IPS DF 19.7 (cell line): ENCODE data around the gene ENDOG.
"Not testable (repeated sequence)": the region's sequence is repeated elsewhere in the genome, so short reads cannot be mapped to it uniquely, and the experiment has no call there.

ENCODE experiments used
- DNase-seq: peaks from one replicate; pipeline ENCODE4 v3.0.0-alpha.2; 2013; ENCODE audit warnings: low read depth, low spot score

Gene ENDOG

DNA sequence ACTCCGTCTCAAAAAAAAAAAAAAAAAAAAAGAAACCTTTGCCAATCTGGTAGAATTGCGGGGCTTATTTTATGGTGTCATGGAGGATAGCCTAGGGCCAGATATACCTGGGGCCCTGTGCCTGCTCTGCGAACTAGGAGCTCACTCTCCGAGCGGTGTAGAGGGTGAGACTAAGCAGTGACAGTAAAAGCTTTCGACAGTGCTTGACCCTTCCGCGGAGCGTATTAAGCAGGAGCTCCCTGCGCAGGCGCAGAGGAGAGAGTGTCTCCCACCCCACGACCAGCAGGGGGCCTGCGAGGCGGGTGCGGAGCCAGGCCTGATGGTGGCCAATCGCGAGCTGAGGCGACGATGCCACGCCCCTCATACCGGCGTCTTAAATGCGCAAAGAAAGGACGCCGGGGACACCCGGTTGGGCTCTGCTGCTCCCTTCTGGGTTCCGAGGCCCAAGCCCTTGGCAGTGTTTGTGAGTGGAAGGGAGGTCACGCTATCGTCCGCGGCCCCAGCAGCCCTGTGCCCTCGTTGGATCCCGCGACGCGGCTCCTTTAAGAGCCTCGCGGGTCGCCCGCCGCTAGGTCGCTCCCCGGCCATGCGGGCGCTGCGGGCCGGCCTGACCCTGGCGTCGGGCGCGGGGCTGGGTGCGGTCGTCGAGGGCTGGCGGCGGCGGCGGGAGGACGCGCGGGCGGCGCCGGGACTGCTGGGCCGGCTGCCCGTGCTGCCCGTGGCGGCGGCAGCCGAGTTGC lies at the start of gene ENDOG:
Gene ENDOG (plus strand): TSS at position 402 of the 740 bp plus-strand sequence. CDS start 185 bp downstream, at position 587.
- DNase-seq: peak; percentile 80

GRCh38 chr9:128768606-128769005 lies 49.7 kb upstream of the ENDOG start:
- DNase-seq: no peak

DNA sequence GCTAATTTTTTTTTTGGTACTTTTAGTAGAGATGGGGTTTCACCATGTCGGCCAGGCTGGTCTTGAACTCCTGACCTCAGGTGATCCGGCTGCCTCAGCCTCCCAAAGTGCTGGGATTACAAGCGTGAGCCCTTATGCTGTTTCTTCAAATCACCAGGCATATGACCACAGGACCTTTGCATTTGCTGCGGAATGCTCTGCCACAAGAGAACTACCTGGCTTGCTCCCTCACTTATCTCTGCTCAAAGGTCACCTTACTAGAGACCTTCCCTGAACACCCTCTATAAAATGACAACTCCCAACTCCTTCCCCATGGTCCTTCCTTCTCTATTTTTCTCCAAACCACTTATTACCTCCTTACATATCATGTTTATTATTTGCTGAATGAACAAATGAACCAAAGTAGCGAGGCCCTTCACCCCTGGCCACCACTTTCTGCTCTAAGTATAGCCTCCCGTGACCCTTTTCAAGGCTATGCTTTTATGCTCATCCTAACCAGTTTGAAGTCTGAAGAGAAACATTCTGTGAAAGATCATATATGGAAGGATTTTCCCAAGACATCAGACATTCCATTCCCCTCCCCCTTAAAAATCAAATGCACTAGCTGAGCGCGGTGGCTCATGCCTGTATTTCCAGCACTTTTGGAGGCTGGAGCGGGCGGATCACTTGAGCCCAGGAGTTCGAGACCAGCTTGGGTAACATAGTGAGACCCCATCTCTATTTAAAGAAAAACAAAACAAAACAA lies 47.8 kb upstream of the ENDOG start:
- no peak for DNase-seq

- no peak for DNase-seq
These were observed 47.1 kb upstream of the ENDOG start for GRCh38 chr9:128771094-128771721.

GRCh38 chr9:128771745-128772519 lies 46.4 kb upstream of the ENDOG start, which contains the start of gene ZER1:
ZER1 (minus strand) TSS chr9:128771927; CDS start chr9:128755565, 16,362 bp downstream.
- DNase-seq: no peak

- no peak for DNase-seq
These were observed 45.3 kb upstream of the ENDOG start for GRCh38 chr9:128773049-128773448.

- DNase-seq: no peak
These were observed 43.5 kb upstream of the ENDOG start for GRCh38 chr9:128774804-128775203.

- DNase-seq: not testable (repeated sequence)
These were observed 38.2 kb upstream of the ENDOG start for GRCh38 chr9:128780093-128780492.

DNA sequence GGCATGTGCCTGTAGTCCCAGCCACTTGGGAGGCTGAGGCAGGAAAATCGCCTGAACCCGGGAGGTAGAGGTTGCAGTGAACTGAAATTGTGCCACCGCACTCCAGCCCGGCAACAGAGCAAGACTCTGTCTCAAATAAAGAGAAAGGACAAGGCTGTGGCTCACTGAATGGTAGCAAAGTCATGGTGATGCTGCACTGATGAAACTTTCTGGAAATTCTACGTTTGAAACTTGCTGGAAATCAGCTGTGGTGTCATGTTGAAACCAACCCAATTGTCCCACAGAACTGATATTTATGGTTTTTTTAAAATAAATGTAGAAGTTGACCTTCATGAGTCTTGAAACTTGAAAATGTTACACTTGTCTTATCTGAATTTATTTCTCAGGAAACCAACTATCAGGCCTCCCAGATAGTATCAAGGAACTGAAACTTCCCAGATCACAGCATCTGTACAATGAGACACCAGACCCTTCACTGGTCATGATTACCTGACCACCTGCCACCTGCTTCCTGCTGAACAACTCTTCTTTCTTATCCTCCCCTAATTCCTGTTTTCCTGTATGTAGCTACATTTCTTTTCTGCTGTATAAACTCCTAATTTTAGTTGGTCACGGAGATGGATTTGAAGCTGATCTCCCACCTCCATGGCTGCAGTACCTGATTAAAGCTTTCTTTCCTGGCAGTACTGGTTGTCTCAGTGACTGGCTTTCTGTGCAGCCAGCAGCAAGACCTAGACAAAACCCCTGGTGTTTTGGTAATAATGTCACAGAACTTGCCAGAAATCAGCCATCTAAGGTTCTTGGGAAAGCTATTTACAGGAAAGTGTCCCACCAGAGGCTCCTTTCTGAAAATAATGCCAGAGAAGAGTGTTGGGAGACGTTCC lies 36.9 kb upstream of the ENDOG start:
- DNase-seq: no peak

GRCh38 chr9:128782669-128783068 lies 35.6 kb upstream of the ENDOG start:
- DNase-seq: no peak

DNA sequence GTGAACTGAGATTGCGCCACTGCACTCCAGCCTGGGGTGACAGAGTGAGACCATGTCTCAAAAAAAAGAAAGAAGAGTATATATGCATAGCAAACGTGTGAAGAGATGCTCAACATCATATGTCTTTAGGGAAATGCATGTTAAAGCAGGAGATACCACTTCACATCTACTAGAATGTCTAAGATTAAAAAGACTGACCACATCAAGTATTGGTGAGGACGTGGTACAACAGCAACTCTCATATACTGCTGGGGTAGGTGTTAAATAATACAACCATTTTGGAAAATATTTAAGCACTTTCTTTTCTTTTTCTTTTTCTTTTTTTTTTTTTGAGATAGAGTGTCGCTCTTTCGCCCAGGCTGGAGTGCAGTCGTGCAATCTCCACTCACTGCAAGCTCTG lies 32.9 kb upstream of the ENDOG start:
- DNase-seq: no peak

DNA sequence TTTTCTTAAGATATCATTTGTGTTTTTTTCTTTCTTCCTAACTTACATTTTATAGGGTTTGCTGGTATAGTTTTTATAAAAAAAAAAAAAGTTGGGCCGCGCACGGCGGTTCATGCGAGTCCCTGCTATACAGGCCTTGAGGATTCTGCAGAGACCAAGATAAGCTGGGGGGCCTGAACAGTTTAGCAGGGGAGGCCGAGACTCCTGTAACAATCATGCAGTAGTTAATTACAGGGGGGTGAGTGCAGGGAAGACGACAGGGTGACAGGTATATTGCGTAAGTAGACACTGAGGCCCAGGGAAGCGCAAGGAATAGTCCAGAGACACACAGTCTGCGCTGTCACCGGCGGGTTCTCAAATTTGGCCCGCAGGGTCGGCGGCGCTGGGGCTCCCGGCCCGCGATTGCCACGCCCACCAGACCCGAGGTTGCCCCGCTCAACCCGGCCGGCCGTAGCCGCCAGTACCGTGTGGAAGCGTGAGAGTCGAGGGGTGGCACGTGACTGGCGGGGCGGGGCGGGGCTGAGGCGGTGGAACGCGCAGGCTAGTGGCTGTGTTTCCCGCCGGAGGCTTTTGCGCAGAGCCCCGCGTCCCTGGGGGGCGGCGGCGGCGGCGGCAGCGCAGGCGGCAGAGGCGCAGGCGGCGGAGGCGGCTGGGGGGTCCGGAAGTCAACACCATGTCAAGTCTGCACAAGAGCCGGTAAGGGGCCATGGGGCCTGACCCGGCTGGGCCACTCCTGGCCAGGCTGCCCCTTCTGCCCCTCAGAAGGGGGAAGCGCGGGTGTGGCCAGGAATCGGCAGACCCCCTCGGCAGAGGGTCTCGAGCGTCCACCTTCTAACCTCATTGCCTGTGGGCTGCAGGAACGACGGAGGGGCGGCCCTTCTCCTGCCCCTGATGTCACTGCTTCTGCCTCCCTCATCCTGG lies 31.4 kb upstream of the ENDOG start, which contains the start of gene TBC1D13:
Gene TBC1D13 (plus strand): TSS at position 573 of the 921 bp plus-strand sequence. CDS start 101 bp downstream, at position 674.
- DNase-seq: no peak

- DNase-seq: no peak
These were observed 30.6 kb upstream of the ENDOG start for GRCh38 chr9:128787659-128788058.

DNA sequence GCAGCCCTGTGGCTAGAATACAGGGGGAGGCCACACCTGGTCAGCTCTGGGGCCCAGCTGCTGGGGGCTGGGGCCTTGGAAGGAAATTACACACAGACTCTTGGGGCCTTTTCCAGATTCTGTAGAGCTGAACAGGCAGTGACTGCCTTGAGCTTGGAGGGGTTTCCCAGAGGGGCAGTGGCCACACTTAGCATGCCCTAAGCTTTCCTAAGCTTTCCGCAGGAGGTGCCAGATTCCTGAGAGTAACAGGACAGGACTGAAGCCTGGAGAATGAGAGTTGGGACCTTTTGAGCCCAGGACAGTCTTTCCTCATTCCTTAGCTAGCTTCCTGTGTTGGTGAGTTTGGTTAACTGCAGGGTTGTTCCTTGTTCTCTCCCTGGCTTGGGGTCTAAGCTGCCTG lies 29.9 kb upstream of the ENDOG start:
- DNase-seq: no peak

DNA sequence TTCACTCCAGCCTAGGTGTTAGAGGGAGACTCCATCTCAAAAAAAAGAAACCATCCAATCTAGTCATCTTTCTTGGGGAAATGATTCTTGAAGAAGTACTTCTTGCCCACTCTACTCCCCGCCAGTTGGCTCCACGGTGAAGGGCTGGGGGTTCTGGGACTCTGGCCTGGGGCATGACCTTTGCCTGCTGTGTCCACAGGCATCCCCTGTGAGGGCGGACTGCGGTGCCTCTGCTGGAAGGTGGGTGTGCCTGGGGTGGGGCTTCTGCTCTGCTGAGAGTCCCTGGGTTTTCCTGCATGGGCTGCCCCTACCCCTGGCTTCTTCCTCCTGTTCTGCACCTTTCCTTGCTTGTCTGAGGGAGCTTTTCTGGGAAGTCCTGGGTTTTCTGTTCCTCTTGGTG lies 27.8 kb upstream of the ENDOG start:
- DNase-seq: no peak

GRCh38 chr9:128792134-128792533 lies 26.2 kb upstream of the ENDOG start:
- no peak for DNase-seq

- no peak for DNase-seq
These were observed 25.2 kb upstream of the ENDOG start for GRCh38 chr9:128792978-128793686.

DNA sequence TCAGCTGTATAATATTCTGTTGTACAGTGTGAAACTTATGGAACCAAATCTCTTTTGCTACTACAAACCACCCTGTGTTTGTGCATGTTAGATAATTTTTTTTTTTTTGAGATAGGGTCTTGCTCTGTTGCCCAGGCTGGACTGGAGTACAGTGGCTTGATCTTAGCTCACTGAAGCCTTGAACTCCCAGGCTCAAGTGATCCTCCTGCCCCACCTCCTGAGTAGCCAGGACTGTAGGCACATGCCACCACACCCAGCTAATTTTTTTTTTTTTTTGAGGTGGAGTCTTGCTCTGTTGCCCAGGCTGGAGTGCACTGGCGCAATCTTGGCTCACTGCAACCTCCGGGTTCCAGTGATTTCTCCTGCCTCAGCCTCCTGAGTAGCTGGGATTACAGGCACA lies 23.3 kb upstream of the ENDOG start:
- DNase-seq: not testable (repeated sequence)

DNA sequence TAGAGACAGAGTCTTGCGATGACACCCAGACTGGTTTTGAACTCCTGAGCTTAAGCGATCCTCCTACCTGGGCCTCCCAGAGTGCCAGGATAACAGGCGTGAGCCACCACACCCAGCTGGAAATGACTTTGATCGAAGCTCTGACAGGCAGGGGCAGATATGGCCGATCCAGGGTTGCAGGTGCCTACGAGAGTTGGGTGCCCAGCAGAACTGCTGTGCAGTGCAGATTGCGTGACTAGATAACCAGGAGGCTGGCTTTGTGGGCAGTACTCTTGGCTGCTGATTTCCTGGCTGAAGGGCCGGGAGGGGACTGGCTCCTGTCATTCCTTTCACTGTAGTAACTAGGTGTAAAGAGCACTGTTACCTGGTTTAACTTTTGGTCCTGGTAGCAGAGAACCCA lies 19.4 kb upstream of the ENDOG start:
- no peak for DNase-seq
